ENCODE measurements around the gene UBE2M.

GRCh38 chr19:58550362-58551122 lies 7.9 kb downstream of the UBE2M start:
- TF ChIP-seq CTCF (IDR thresholded peaks at IDR 0.05; ENCODE audit: poor library complexity, severe bottlenecking) (no peak), REST (IDR thresholded peaks at IDR 0.05; ENCODE audit: borderline replicate concordance) (no peak)

Data from neural cell (in vitro differentiated cells).